ENCODE results near the gene HCN3.

DNA sequence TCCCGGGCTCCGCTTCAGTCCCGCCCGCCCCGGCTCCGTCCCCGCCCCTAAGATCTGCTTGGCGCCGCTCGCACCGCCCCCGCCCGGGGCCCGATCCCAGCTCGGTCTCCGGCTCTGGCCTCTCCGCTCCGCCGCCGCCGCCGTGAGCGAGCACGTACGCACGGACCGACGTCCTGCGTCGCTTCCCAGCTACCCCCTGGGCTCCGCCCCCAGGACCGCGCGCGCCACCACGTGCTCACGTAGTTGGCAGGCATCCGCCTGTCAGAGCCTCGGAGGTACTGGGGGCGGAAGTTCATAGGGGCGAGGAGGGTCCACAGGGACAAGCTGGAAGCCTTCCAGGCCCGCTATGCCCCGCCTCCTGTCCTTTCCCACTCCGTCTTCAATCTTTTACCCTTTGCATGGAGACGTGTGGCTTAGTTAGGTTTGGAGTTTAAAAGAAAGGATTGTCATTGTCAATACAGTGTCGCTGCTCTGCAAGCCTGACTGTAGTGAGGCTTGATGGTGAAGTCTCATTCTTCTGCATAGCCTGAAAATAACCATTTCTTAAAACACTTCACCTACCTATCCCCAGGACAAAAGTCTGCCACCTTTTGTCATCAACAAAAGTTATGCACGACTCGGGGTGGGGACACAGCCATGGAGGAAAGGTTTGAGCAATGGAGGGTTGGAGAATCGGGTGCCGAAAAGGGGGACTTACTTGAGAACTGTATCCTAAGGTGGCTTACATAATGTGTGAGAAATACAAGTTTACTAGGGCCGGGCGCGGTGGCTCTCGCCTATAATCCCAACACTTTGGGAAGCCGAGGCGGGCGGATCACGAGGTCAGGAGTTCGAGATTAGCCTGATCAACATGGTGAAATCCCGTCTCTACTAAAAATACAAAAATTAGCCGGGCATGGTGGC, 3.7 kb upstream of the HCN3 start, which contains the start of gene CLK2:
- TF ChIP-seq POLR2A (IDR thresholded peaks at IDR 0.05; ENCODE audit: low read length) (peak; percentile 79), GATA1 (IDR thresholded peaks at IDR 0.05; ENCODE audit: low read depth, low read length) (no peak)

Measured in erythroblast (primary cell).